GM12873 (cell line): ENCODE data around the gene PPP1R15B.

Experiments used
- TF ChIP-seq, protein P1 (sequence below): IDR thresholded peaks from 2 replicates; pipeline ENCODE4 v1.5.1; 2012; ENCODE audit warnings: low read depth, mild to moderate bottlenecking, moderate library complexity, low read length, control low read depth; ENCODE audit not compliant: insufficient read depth; ENCODE audit errors: missing control alignments

The PPP1R15B gene

DNA sequence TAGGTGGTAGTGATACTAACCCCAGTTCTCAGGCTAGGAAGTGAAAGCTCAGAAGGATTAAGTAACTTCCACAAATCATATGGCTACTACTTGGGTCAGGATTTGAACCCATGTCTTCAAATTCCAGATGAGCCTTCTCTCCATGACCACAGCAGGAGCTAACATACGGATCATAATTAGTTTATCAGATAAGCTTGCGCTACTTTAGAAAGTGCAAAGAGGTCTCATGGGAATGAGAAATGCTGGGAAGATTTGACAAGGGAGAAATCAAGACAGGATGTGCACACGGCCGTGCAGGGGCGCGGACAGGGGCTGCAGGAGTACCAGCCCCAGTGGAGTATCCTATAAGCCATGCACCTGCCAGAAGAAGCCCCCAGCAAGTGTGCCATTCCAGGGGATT is 57.0 kb downstream of the PPP1R15B start:
- TF ChIP-seq, protein P1, sequence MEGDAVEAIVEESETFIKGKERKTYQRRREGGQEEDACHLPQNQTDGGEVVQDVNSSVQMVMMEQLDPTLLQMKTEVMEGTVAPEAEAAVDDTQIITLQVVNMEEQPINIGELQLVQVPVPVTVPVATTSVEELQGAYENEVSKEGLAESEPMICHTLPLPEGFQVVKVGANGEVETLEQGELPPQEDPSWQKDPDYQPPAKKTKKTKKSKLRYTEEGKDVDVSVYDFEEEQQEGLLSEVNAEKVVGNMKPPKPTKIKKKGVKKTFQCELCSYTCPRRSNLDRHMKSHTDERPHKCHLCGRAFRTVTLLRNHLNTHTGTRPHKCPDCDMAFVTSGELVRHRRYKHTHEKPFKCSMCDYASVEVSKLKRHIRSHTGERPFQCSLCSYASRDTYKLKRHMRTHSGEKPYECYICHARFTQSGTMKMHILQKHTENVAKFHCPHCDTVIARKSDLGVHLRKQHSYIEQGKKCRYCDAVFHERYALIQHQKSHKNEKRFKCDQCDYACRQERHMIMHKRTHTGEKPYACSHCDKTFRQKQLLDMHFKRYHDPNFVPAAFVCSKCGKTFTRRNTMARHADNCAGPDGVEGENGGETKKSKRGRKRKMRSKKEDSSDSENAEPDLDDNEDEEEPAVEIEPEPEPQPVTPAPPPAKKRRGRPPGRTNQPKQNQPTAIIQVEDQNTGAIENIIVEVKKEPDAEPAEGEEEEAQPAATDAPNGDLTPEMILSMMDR: no peak
